Activated CD4-positive, CD25-positive, alpha-beta regulatory T cell treated with anti-CD3 and anti-CD28 coated beads, Interleukin-2, amount 50 U/mL, for 24 hours (primary cell): Measurements from ENCODE around the gene FBXL2.
"Not testable (repeated sequence)": the region's sequence is repeated elsewhere in the genome, so short reads cannot be mapped to it uniquely, and the experiment has no call there.

Experiments
- ATAC-seq, 2 donors: fragments of 150-1000 bp; cut with Tn5 transposase; one replicate each; pipeline ENCODE4 v1.10.0; 2021; ENCODE audit warnings: mild to moderate bottlenecking in 1 of 2, moderate library complexity in 1 of 2

Gene FBXL2

DNA sequence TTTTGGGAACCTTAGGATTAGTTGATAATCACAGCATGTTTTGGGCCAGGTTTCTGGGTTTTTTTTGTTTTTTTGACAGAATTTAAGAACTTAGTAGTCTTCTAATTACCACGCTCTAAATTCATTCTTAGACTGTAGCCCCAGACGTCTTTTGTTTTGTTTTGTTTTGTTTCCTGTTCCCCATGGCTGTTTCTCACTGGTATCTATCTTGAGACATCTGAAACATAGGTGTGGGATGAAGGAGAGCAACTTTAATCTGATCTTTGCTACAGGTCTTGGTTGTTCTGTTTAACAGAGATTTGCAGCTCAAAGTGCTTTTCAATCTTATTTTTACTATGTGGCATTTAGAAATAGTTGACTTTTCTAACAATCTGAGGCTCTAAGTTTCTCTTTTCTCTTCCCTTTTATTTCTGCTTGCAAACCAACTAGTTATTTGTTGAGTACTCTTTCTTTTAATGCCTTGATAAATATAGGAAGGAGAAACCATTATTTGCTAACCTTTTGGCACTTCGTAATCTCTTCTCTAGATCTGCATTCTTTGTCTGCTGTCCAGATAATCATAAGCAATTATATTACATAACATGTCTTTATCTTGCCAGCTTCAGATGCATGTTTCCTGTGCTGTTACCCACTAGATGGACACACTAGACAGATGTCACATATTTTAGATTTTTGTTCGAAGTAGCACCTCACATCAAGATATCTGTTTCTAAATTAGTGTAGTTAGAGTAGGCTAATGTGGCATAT, 40.9 kb downstream of the FBXL2 start:
- ATAC-seq: no peak

DNA sequence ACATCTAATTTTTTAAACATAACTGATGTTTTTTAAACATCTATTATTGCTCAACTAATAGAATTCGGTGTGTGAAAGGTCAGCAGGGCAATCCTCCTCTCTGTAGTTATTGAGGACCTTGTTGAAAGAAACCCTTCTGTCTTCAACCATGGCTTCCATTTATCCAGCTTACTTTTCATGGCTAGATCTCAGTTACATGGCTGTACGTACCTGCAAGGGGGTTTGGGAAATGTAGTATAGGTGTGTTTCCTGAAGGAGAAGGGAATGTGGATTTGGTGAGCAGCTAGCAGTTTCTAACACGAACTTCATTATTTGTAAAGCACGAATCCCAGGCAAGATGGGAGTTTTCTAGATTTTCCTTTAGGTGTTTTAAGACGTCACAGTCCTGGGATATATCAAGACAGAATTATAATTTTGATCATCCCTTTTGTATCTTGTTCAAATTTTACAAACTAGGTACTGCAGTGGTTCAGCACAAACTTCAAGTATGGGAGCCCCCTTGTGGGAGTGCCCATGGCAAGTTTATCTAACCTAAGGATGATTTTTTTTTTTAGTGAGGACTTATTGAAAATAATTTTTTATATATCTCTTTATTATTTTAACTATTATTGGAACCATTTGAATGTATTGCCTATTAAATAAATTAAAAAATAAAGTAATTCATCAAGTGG, 41.6 kb downstream of the FBXL2 start:
- ATAC-seq: no peak

DNA sequence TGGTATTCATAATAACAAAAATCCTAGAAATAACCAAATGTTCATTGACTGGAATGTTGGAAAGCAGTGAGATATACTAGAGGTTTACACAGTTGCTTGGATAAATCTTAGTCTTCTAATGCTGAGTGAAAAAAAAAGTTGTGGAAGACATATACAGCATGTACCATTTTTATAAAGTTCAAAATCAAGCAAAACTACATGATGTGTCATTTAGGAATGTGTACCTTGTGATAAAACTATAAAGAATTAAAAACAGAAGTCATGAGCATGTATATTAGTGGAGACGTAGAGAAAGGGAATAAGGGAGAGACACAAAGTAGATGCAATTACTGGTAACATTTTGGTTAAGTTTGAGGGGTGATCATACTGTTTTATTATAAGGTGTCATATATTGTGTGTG, 45.2 kb downstream of the FBXL2 start:
- no peak for ATAC-seq

DNA sequence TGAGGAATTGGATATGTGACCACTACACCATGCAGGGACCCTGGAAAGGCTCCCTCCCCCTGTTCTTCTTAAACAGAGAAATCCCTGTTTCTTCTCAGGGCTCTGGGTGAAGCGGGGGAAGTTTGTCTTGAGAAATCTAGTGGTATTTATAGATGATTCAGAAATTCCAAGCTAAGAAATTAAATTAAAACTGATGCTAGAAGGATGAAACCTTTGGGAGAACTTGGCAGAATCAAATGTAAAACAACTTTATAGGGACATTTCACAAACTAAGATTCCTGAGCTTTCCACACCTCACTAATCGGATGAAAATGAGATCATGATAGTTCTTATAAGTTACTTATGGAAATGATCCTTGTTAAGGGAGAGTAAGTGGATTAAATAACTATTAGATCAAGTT, 54.2 kb downstream of the FBXL2 start:
- no peak for ATAC-seq

- ATAC-seq: no peak
Measured at GRCh38 chr3:33334364-33334763, 57.1 kb downstream of the FBXL2 start.

DNA sequence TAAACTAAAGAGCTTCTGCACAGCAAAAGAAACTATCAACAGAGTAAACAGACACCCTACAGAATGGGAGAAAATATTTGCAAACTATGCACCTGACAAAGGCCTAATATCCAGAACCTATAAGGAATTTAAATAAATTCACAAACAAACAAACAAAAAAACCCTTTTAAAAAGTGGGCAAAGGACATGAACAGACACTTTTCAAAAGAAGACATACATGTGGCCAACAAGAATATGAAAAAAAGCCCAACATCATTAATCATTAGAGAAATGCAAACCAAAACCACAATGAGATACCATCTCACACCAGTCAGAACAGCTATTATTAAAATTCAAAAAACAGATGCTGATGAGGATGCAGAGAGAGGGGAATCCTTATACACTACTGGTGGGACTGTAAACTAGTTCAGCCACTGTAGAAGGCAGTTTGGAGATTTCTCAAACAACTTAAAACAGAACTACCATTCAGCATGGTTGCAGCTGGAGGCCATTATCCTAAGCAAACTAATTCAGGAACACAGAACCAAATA, 61.8 kb downstream of the FBXL2 start:
- ATAC-seq: not testable (repeated sequence)

- no peak for ATAC-seq
Measured at GRCh38 chr3:33339758-33340157, 62.5 kb downstream of the FBXL2 start.

GRCh38 chr3:33355611-33356010, 78.4 kb downstream of the FBXL2 start:
- ATAC-seq: no peak

- no peak for ATAC-seq
Measured at GRCh38 chr3:33358172-33358781, 81.0 kb downstream of the FBXL2 start.

DNA sequence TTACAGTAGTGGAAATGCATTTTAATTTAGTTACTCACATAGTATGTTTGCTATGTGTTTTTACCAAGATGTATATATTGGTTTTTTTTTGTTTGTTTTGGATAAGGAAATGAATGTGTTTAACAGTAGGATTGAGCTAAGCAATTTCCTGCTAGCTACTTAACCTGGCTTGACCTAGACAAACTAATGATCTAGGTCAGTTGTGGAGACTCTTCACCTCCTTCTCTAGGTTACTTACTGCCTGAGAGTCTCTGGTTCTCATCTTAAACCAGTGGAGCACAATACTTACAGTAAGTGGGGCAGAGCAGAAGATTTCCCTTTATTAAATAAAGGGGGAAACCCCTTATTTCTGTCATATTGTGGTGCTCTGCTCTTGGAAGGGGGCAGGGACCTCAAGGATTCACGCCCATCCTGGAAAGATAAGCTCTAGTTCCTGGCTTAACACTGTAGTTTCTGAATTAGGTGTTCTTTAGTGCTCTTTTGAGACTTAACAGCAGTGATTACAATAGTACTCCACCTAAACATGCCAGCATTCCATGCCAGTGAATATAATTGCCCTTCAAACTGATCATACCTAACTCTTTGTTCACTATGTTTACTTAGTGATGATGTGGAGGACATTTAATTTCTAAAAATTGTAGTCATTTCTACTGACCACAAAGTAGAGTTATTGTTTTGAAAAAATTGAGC, 83.0 kb downstream of the FBXL2 start:
- no peak for ATAC-seq

DNA sequence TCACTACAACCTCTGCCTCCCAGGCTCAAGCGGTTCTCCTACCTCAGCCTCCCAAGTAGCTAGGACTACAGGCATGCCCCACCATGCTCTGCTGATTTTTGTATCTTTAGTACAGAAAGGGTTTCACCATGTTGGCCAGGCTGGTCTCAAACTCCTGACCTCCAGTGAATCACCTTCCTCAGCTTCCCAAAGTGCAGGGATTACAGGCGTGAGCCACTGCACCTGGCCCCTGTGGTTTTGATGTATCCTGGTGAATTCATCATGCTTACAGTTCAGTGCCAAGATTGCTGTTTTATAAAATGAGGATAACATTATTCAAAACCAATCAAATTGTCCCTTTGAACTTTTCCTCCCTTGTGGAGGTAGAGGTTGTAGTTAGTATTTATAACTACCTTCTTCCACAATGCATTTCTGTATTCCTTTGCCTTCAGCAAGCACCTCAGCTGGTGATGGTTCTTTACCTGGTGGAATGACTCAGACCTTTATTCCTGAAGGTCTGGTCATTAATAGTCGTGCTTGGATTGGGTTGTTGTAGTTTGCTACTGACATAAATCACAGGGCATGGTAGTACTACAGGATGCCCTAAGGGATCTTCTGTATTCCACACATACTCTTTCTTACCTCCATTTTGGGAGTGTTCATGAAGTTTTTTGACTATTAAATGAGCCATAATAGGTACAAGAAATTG, 86.0 kb downstream of the FBXL2 start:
- ATAC-seq: no peak

GRCh38 chr3:33364060-33364459, 86.8 kb downstream of the FBXL2 start:
- no peak for ATAC-seq

DNA sequence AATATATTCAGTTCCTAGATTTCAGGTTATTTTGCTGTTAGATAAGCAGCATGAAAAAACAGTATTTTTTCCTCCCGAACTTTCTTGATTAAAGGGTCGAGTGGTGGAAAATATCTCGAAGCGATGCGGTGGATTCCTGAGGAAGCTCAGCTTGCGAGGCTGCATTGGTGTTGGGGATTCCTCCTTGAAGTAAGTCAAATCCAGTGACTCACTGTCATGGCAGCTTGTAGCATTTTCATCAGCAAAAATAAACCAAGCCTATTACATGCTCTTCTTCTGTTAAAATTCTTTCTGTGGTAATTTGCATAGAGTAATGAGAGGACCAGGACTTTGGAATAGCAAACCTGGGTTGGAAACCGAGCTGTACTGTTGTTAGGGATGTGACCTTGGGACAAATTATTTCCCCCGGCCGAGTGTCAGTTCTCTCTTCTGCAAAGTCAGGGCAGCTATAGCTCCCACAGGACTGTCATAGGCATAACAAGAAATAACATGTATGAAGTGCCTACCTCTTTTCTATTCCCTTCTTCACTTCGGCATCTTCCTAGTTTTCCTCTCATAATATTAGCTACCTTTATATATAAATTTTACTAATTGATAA, 87.4 kb downstream of the FBXL2 start:
- no peak for ATAC-seq

GRCh38 chr3:33372218-33373081, 95.2 kb downstream of the FBXL2 start:
- peak; percentile 96 to 98 for ATAC-seq

DNA sequence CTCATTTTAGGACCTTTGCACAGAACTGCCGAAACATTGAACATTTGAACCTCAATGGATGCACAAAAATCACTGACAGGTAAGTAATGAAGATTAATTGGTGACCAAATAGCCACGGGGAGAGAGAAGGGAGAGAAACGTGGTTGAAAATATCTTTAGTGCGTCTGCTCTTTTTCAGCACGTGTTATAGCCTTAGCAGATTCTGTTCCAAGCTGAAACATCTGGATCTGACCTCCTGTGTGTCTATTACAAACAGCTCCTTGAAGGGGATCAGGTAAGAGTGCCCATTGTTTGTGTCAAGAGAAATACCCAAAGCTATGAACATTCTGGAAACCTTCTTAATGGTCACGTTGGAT, 95.8 kb downstream of the FBXL2 start:
- no peak for ATAC-seq

GRCh38 chr3:33377489-33377888, 100.2 kb downstream of the FBXL2 start:
- no peak for ATAC-seq

DNA sequence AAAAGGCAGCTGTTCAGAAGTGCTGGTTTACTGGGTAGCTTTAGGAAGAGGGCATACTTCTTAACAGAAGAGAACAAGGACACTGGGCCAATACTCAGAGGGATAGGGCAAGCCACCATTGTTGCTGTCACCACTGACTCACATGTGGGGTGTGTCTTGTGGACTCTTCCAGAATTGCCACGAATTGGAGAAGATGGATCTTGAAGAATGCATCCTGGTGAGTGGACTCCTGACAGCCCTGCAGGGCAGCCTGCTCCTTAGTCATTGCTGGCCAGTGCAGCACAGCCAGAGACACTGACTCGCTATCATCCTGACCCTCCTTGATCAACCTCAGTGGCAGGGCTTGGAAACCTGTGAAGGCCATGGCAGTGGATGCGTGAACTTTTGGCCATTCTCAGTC, 100.7 kb downstream of the FBXL2 start:
- no peak for ATAC-seq

DNA sequence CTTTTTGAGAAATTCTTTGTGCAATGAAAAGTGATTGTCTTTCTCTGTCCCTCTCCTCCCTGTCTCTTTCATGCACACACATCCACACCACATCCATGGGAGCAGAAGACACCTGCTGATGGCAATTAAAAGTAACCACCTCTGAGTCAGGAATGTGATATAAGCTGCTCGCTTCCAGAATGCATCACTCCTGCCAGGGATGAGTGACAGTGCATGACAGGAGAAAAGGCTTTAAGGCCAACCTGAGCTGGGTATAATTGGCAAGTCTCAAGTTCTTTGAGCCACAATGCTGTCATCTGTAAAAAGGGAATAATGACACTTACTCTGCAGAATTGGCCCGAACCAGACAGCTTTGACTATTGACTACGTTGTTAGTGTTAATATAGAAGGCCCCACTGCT, 103.4 kb downstream of the FBXL2 start:
- no peak for ATAC-seq

- no peak for ATAC-seq
Measured at GRCh38 chr3:33383951-33384350, 106.7 kb downstream of the FBXL2 start.

- ATAC-seq: peak; percentile 98 to 99
Measured at GRCh38 chr3:33385423-33385822, 108.2 kb downstream of the FBXL2 start.

DNA sequence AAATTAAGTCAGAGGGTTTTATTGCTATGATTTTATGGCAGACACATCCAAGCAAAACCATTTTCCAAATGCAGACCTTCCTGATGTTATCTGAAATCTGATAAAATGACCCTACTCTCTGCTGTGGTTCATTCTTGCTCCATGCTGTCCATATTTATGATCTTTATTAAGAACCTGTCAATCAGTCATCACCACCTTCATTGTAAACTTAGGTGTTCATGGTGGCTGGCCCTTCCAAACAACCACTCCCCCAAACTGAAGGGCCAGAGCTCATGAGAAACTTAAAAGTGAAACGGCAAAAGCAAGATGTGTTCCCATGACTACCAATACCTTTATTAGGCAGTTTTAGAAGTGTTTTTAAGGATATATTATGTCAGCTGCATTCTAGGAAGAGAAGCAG, 109.4 kb downstream of the FBXL2 start:
- no peak for ATAC-seq
